Mesodermal cell (in vitro differentiated cells): ENCODE data around the gene PALD1.

ENCODE experiments used
- H3K27ac ChIP-seq: 2 replicates; pipeline ENCODE4 v1.7.0; 2013; ENCODE audit warnings: mild to moderate bottlenecking, low read depth, low read length, moderate library complexity; ENCODE audit not compliant: severe bottlenecking
- H3K36me3 ChIP-seq: 2 replicates; pipeline ENCODE4 v1.7.1; 2013; ENCODE audit warnings: mild to moderate bottlenecking, low read length, moderate library complexity; ENCODE audit not compliant: control insufficient read depth, insufficient read depth
- H3K4me1 ChIP-seq: one replicate; pipeline ENCODE4 v1.7.1; 2013; ENCODE audit warnings: mild to moderate bottlenecking, low read length; ENCODE audit not compliant: insufficient read depth, control insufficient read depth, poor library complexity, severe bottlenecking
- H3K4me3 ChIP-seq: 2 replicates; pipeline ENCODE4 v1.7.0; 2013; ENCODE audit warnings: low read length, control low read depth, mild to moderate bottlenecking; ENCODE audit not compliant: insufficient read depth, poor library complexity, severe bottlenecking; ENCODE audit errors: extremely low read depth
- H3K9me3 ChIP-seq: 2 replicates; pipeline ENCODE4 v1.7.1; 2013; ENCODE audit warnings: mild to moderate bottlenecking, low read length, moderate library complexity; ENCODE audit not compliant: control insufficient read depth
- WGBS, 2 experiments: methylation state at CpG; one replicate each; pipeline ENCODE4 v1.1.5; 2013; ENCODE audit warnings: missing lambda C conversion rate in 2 of 2; ENCODE audit not compliant: insufficient coverage in 2 of 2; 5-methylcytosine and 5-hydroxymethylcytosine counted together

Gene PALD1

GRCh38 chr10:70510904-70511303 is 32.3 kb downstream of the PALD1 start:
- Histone ChIP-seq H3K36me3 (no peaks in the 10 kb centered on the region), H3K27ac (no peak overlapping the region), H3K4me1 (peaks cover 11% of the 10 kb centered on the region), H3K9me3 (no peaks in the 10 kb centered on the region), H3K4me3 (no peak overlapping the region)
- 83 to 90% methylated on average over 6 of the region's 6 CpGs for WGBS, 2 experiments

GRCh38 chr10:70512149-70512639 is 33.6 kb downstream of the PALD1 start:
- Histone ChIP-seq H3K4me1 (peaks cover 11% of the 10 kb centered on the region), H3K9me3 (no peaks in the 10 kb centered on the region), H3K36me3 (no peaks in the 10 kb centered on the region), H3K4me3 (no peak overlapping the region), H3K27ac (peak overlapping the region; percentile 29)
- WGBS, 2 experiments, result 80 to 84% methylated on average over 4 to 5 of the region's 5 CpGs

GRCh38 chr10:70513848-70514309 is 35.3 kb downstream of the PALD1 start:
- Histone ChIP-seq H3K27ac (no peak overlapping the region), H3K4me3 (no peak overlapping the region), H3K4me1 (peaks cover 16% of the 10 kb centered on the region), H3K9me3 (no peaks in the 10 kb centered on the region), H3K36me3 (no peaks in the 10 kb centered on the region)
- WGBS, 2 experiments, result 38 to 55% methylated on average over 12 to 13 of the region's 14 CpGs

- no peaks in the 10 kb centered on the region for H3K9me3 ChIP-seq
- H3K27ac ChIP-seq, result no peak overlapping the region
- WGBS, 2 experiments, result no CpG with 5 or more reads among the region's 8 CpGs
- H3K4me3 ChIP-seq, result no peak overlapping the region
- H3K4me1 ChIP-seq, result peaks cover 16% of the 10 kb centered on the region
- H3K36me3 ChIP-seq, result no peaks in the 10 kb centered on the region
Measured at GRCh38 chr10:70514591-70514990, 36.0 kb downstream of the PALD1 start.

DNA sequence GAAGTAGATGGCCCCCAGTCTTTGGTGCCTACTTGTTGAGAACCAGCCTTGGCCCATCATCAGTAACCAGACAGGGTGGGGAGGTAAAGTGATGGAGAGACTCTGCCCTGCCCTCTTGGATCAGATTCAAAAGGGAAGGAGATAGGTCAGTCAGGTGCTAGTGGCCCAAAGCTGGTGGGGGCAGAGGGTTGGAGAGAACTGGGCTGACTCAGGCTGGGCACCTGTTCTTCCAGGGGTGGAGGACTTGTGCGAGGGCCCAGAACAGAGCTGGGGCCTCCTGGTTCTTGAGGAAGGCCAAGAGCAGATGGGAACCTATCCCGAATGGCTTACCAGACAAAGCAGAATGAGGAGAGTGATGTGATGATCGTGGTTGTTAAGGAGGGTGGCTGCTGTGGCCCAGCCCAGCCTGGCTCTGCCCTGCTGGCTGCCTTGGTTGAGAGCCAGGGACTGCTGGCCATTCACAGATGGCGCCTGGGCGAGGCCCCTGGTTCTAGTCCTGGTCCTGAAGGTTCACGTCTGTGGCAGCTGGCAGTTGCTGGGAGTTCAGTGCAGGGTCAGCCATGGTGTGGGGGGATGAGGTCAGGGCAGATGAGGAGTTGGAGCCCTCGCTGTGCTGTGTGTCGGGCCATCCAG is 36.6 kb downstream of the PALD1 start:
- H3K4me1 ChIP-seq, result peaks cover 12% of the 10 kb centered on the region
- no peak overlapping the region for H3K4me3 ChIP-seq
- WGBS, 2 experiments, result 82 to 93% methylated on average over 4 to 6 of the region's 8 CpGs
- H3K9me3 ChIP-seq, result no peaks in the 10 kb centered on the region
- H3K36me3 ChIP-seq, result no peaks in the 10 kb centered on the region
- H3K27ac ChIP-seq, result no peak overlapping the region

DNA sequence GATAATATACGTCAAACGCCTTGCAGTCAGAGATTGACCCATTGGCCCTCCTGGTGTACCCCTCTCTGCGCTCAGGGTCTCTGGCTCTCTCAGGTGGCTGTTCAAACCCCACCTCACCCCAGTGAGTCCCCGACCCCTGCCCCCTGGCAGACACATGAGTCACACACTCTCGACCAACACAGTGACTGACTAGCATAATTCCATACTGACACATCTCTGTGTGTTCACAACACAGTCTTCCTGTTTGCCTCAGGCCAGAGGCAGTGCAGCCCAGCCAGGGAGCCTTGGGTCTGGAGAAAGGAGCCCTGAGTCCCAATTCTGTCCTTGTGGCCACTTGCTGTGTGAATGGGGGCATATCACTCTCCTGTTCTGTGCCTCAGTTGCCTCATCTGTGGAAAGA is 40.1 kb downstream of the PALD1 start:
- no peak overlapping the region for H3K4me3 ChIP-seq
- 86 to 100% methylated on average over 3 to 5 of the region's 5 CpGs for WGBS, 2 experiments
- H3K36me3 ChIP-seq, result no peaks in the 10 kb centered on the region
- H3K27ac ChIP-seq, result no peak overlapping the region
- H3K9me3 ChIP-seq, result no peaks in the 10 kb centered on the region
- peaks cover 12% of the 10 kb centered on the region for H3K4me1 ChIP-seq

DNA sequence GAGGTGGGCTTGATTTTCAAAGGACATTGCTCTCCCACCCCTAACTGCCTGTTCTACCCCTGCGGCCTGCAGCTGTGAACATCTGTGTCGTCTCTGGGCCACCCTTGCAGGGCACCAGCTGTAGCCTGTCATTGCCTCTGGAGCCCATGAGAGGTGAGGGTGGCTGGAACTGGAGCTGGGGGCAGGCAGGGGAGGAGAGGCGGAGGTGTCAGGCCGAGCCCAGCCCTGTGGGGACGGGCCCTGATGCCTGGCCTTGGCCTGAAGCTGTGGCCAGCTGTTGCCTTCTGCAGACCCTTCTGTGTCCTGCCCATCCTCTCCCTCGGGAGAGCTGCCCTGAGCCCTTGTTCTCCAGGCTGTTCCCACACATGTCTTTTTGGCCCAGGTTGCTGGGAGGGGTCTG is 44.5 kb downstream of the PALD1 start:
- WGBS, 2 experiments, result 79 to 82% methylated on average over 5 of the region's 6 CpGs
- no peak overlapping the region for H3K27ac ChIP-seq
- peaks cover 12% of the 10 kb centered on the region for H3K4me1 ChIP-seq
- no peak overlapping the region for H3K4me3 ChIP-seq
- no peaks in the 10 kb centered on the region for H3K36me3 ChIP-seq
- no peaks in the 10 kb centered on the region for H3K9me3 ChIP-seq

DNA sequence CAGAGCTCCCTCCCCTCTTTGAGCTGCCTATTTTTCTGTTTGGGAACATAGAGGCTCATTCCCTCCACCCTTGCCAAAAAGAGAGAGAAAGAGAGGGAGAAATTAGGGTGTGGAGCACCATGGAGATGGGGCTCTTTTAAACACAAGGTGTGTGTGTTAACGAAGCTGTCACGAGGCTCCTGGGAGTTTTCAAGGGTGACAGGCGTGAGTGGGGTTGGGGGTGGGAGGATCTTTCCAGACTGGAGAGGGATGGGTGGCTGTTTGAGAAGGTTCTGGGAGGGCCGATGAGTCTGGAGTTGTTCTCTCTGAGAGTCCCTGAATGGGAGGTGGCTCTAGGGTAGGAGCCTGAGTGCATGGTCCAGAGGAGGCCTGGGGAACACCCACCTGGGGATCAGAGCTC is 45.0 kb downstream of the PALD1 start:
- no peaks in the 10 kb centered on the region for H3K36me3 ChIP-seq
- H3K4me3 ChIP-seq, result no peak overlapping the region
- no peaks in the 10 kb centered on the region for H3K9me3 ChIP-seq
- no peak overlapping the region for H3K27ac ChIP-seq
- 90 to 94% methylated on average over 4 of the region's 4 CpGs for WGBS, 2 experiments
- peaks cover 10% of the 10 kb centered on the region for H3K4me1 ChIP-seq

DNA sequence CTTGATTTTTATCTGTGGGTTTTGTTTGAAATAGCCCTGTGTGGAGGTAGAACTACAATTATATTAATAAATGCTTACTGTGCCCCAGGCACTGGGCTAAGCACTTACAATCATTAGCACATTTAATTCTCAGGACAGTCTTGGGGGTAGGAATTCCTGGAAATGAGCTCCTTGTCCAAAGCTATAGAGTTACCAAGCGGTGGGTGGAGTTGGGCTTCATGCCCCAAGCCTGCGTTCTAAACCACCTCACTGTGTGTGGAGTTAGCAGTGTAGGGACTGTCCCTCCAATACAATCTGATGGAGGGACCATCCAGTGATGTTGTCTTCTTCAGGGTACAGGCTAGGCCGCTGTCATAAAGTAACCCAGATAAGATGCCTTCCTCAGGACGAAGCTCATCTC is 49.7 kb downstream of the PALD1 start:
- 90 to 92% methylated on average over 3 of the region's 4 CpGs for WGBS, 2 experiments
- H3K27ac ChIP-seq, result no peak overlapping the region
- no peaks in the 10 kb centered on the region for H3K36me3 ChIP-seq
- H3K4me1 ChIP-seq, result peaks cover 3% of the 10 kb centered on the region
- no peaks in the 10 kb centered on the region for H3K9me3 ChIP-seq
- no peak overlapping the region for H3K4me3 ChIP-seq

DNA sequence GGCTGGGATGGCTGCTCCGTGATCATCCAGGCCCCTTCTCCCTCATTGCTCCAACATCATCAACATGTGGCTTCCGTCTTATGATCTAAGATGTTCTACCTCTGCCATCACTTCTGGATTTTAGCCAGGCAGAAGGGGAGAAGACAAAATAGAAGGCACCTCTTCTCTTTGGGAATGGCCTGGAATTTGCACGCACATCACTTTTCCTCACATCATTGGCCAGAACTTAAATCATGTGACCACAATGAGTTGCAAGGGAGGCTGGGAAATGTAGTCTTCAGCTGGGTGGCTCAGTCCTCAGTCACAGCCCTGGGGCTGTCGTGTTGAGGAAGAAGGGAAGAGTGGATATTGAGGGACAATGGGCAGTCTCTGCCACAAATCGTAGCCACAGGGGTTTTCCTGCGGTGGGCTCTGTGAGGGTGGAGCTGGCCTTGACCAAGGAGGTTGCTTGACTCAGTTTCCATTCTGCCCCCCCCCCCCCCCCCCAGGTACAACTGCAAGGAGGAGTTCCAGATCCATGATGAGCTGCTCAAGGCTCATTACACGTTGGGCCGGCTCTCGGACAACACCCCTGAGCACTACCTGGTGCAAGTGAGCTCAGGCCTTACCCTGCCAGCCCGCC is 50.3 kb downstream of the PALD1 start:
- H3K36me3 ChIP-seq, result no peaks in the 10 kb centered on the region
- H3K27ac ChIP-seq, result no peak overlapping the region
- H3K4me1 ChIP-seq, result peaks cover 3% of the 10 kb centered on the region
- no peaks in the 10 kb centered on the region for H3K9me3 ChIP-seq
- WGBS, 2 experiments, result 80 to 86% methylated on average over 6 of the region's 10 CpGs
- H3K4me3 ChIP-seq, result no peak overlapping the region

GRCh38 chr10:70529848-70530247 is 51.3 kb downstream of the PALD1 start:
- 88 to 97% methylated on average over 7 to 8 of the region's 8 CpGs for WGBS, 2 experiments
- peaks cover 3% of the 10 kb centered on the region for H3K4me1 ChIP-seq

More at GRCh38 chr10:70529848-70530247, 51.3 kb downstream of the PALD1 start:
- no peak overlapping the region for H3K4me3 ChIP-seq
- no peaks in the 10 kb centered on the region for H3K9me3 ChIP-seq
- no peaks in the 10 kb centered on the region for H3K36me3 ChIP-seq
- H3K27ac ChIP-seq, result no peak overlapping the region
